Naive B cell (primary cell): ENCODE results near the gene FAT1. TPM values are rescaled to one million over a fixed set of nuclear protein-coding genes. Genes with fewer than 3 reads are reported as not detected.

Experiments used
- ATAC-seq, 2 donors: fragments of 150-1000 bp; cut with Tn5 transposase; 2 replicates each; pipeline ENCODE4 v1.10.0; 2021; ENCODE audit warnings: low read depth in 2 of 2, mild to moderate bottlenecking in 2 of 2, moderate library complexity in 2 of 2
- DNase-seq: peaks from one replicate; pipeline ENCODE4 v3.0.0; 2022
- H3K27ac Mint-ChIP-seq, 6 donors: one replicate each; pipeline ENCODE4 v1.8.0; 2020 to 2022; ENCODE audit warnings: mild to moderate bottlenecking in 6 of 6, mixed read lengths in 6 of 6, moderate library complexity in 5 of 6, inconsistent platforms in 2 of 6
- H3K27me3 Mint-ChIP-seq, 3 donors: one replicate each; pipeline ENCODE4 v1.8.0; 2021 to 2022; ENCODE audit warnings: mixed read lengths in 3 of 3, mild to moderate bottlenecking in 1 of 3
- H3K36me3 Mint-ChIP-seq, 2 donors: one replicate each; pipeline ENCODE4 v1.8.0; 2020 to 2022; ENCODE audit warnings: mixed read lengths in 2 of 2, inconsistent platforms in 1 of 2, mild to moderate bottlenecking in 1 of 2
- H3K4me1 Mint-ChIP-seq, 3 donors: one replicate each; pipeline ENCODE4 v1.8.0; 2020 to 2022; ENCODE audit warnings: mixed read lengths in 3 of 3, inconsistent platforms in 1 of 3, mild to moderate bottlenecking in 1 of 3, moderate library complexity in 1 of 3
- H3K4me3 Mint-ChIP-seq, 8 donors: one replicate each; pipeline ENCODE4 v1.8.0; 2020 to 2022; ENCODE audit warnings: mild to moderate bottlenecking in 8 of 8, mixed read lengths in 8 of 8, moderate library complexity in 8 of 8, inconsistent platforms in 2 of 8
- H3K9me3 Mint-ChIP-seq, 7 donors: one replicate each; pipeline ENCODE4 v1.8.0; 2020 to 2022; ENCODE audit warnings: mixed read lengths in 7 of 7, mild to moderate bottlenecking in 5 of 7, inconsistent platforms in 2 of 7, moderate library complexity in 1 of 7
- polyA plus RNA-seq, 6 donors: library from polyadenylated mRNA; unstranded; fragments of 300-500 nt; fragmentation: Illumina TruSeq; gene quantifications; one replicate each; pipeline ENCODE4 v1.2.3, GENCODE V29; 2021; ENCODE audit warnings: low read depth in 6 of 6

The FAT1 gene
- polyA plus RNA-seq, 6 donors from 2014 or later = not detected

GRCh38 chr4:186738421-186738820, 14.8 kb upstream of the FAT1 start:
- no peaks in the 10 kb centered on the region for H3K27me3 Mint-ChIP-seq
- no peaks in the 10 kb centered on the region for H3K4me1 Mint-ChIP-seq
- H3K4me3 Mint-ChIP-seq = no peak overlapping the region
- H3K27ac Mint-ChIP-seq = no peak overlapping the region
- peaks cover 0 to 9% (median 2%) of the 10 kb centered on the region in 7 donors for H3K9me3 Mint-ChIP-seq
- ATAC-seq (no peak), DNase-seq (no peak)
- no peaks in the 10 kb centered on the region for H3K36me3 Mint-ChIP-seq

DNA sequence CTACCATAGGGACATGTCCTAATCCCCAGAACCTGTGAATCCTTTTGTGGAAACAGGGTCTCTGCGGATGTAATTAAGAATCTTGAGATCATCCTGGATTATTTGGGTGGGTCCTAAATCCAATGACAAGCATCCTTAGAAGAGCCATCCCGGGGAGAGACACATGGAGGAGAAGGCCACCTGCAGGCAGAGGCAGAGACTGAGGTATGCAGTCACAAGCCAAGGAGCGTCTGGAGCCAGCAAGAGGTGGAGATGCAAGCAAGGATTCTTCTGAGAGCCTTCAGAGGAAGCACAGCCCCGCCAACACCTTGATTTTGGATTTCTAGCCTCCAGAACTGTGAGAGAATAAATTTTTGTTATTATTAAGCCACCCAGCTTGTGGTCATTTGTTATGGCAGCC, 13.8 kb upstream of the FAT1 start:
- ATAC-seq (no peak), DNase-seq (no peak)
- no peaks in the 10 kb centered on the region for H3K36me3 Mint-ChIP-seq
- no peak overlapping the region for H3K27ac Mint-ChIP-seq
- H3K4me3 Mint-ChIP-seq = no peak overlapping the region
- H3K9me3 Mint-ChIP-seq = peaks cover 0 to 12% (median 3%) of the 10 kb centered on the region in 7 donors
- no peaks in the 10 kb centered on the region for H3K4me1 Mint-ChIP-seq
- no peaks in the 10 kb centered on the region for H3K27me3 Mint-ChIP-seq

DNA sequence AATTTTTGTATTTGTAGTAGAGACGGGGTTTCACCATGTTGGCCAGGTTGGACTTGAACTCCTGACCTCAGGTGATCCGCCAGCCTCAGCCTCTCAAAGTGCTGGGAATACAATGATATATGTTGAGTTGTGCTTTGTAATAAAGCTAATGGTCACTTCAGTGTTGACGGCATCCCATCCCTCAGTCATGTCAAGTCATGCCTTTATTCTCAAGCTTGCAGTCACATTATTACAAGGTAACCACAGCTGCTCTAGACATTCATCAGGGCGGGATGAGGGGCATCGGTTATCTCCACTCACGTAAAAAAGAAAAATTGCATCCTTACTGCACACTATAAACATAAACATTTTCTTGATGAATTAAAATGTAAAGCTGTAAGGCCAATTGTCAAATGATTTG, 12.8 kb upstream of the FAT1 start:
- peaks cover 0 to 6% (median 0%) of the 10 kb centered on the region in 3 donors for H3K27me3 Mint-ChIP-seq
- ATAC-seq (no peak), DNase-seq (no peak)
- no peak overlapping the region for H3K27ac Mint-ChIP-seq
- no peaks in the 10 kb centered on the region for H3K36me3 Mint-ChIP-seq
- H3K4me3 Mint-ChIP-seq = no peak overlapping the region
- H3K9me3 Mint-ChIP-seq = peaks cover 2 to 18% (median 3%) of the 10 kb centered on the region in 7 donors
- no peaks in the 10 kb centered on the region for H3K4me1 Mint-ChIP-seq

DNA sequence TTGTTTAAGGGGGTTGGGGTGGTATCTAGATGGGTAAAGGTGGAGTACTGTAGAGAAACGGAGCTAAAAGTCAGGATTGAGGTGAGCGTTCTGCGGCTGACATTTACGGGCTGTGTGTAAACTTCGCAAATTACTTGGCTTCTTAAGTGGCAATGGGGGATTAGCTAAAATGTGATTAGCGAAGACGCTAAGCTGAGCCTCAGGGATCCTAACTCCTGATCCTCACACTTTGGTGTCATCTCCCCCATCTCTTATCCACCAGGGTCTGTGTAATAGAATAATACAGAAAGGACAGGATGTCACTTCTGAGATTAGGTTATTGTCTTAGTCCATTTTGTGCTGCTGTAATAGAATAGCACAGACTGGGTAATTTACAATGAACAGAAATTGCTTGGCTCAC, 10.6 kb upstream of the FAT1 start:
- DNase-seq = no peak
- peaks cover 1 to 15% (median 2%) of the 10 kb centered on the region in 3 donors for H3K27me3 Mint-ChIP-seq
- H3K4me1 Mint-ChIP-seq = no peaks in the 10 kb centered on the region
- no peak overlapping the region for H3K27ac Mint-ChIP-seq
- no peak for ATAC-seq
- no peaks in the 10 kb centered on the region for H3K36me3 Mint-ChIP-seq
- peaks cover 2 to 19% (median 3%) of the 10 kb centered on the region in 7 donors for H3K9me3 Mint-ChIP-seq
- no peak overlapping the region for H3K4me3 Mint-ChIP-seq

DNA sequence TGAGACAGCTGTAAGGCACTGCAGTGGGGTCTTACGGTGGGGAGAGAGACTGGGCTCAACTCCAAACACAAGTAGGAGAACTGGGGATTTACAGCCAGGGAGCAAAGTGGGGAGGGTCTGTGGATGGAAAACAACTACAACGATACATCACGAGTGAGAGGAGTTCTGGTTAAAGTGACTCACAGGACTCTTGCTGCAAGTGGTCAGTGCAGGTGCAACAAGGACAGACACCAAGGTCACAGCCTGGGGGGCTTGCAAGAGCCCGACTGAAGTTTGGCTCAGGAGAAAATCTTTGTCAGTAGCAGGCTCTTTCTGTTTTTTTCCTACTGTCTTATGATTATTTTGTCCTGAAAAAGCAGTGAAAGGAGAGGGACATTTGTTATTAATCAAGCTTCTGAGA, 10.1 kb upstream of the FAT1 start:
- Mint-ChIP-seq H3K4me3 (no peak overlapping the region), H3K36me3 (no peaks in the 10 kb centered on the region), H3K27me3 (peaks cover 6 to 20% (median 7%) of the 10 kb centered on the region in 3 donors), H3K4me1 (no peaks in the 10 kb centered on the region), H3K27ac (no peak overlapping the region), H3K9me3 (peaks cover 2 to 19% (median 3%) of the 10 kb centered on the region in 7 donors)
- no peak for DNase-seq
- no peak for ATAC-seq

DNA sequence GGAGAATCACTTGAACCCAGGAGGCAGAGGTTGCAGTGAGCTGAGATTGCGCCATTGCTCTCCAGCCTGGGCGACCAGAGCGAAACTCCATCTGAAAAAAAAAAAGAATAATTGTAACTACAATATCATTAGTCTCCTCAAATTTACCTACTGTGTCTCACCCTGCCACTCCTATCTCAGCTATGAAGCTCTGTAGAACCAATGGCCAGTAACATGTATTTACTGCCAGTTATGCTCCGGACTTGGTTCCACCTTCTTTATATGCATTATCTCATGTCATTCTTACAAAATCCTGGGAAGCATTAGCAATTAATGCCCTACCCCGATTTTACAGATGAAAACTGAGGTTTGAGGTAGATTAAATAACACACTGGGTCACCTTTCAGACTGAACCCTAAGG, 7.0 kb upstream of the FAT1 start:
- Mint-ChIP-seq H3K4me1 (peaks cover 0 to 10% (median 3%) of the 10 kb centered on the region in 3 donors), H3K9me3 (peaks cover 0 to 22% (median 7%) of the 10 kb centered on the region in 7 donors), H3K4me3 (no peak overlapping the region), H3K27ac (no peak overlapping the region), H3K36me3 (no peaks in the 10 kb centered on the region), H3K27me3 (peaks cover 22 to 39% (median 36%) of the 10 kb centered on the region in 3 donors)
- DNase-seq (no peak), ATAC-seq (no peak)

DNA sequence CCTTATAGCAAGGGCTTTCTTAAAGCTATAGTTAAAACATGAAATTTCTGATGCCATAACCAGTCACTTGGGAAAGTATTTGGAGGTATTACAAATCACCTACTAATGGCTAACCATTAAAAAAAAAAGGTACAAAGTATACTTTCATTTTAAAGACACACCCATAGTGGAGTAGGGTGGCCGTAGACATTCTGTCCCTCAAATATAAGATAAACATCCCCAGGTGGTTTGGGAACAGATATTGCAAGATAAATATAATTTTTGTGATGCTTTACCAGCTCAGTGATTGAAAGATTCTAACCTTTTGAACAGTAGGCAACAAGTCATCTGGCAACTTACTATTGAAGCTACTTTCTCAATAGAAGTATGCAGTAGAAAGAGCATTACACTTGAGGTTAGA, 6.2 kb upstream of the FAT1 start:
- Mint-ChIP-seq H3K27ac (no peak overlapping the region), H3K4me3 (no peak overlapping the region), H3K9me3 (peaks cover 0 to 28% (median 7%) of the 10 kb centered on the region in 7 donors), H3K4me1 (peaks cover 0 to 17% (median 3%) of the 10 kb centered on the region in 3 donors), H3K27me3 (peaks cover 28 to 47% (median 43%) of the 10 kb centered on the region in 3 donors), H3K36me3 (no peaks in the 10 kb centered on the region)
- ATAC-seq (no peak), DNase-seq (no peak)

- Mint-ChIP-seq H3K36me3 (no peaks in the 10 kb centered on the region), H3K27me3 (peaks cover 31 to 50% (median 49%) of the 10 kb centered on the region in 3 donors), H3K4me3 (no peak overlapping the region), H3K4me1 (peaks cover 0 to 21% (median 3%) of the 10 kb centered on the region in 3 donors), H3K27ac (no peak overlapping the region), H3K9me3 (peaks cover 0 to 28% (median 7%) of the 10 kb centered on the region in 7 donors)
- ATAC-seq (no peak), DNase-seq (no peak)
These were observed 5.1 kb upstream of the FAT1 start for GRCh38 chr4:186728631-186729271.

DNA sequence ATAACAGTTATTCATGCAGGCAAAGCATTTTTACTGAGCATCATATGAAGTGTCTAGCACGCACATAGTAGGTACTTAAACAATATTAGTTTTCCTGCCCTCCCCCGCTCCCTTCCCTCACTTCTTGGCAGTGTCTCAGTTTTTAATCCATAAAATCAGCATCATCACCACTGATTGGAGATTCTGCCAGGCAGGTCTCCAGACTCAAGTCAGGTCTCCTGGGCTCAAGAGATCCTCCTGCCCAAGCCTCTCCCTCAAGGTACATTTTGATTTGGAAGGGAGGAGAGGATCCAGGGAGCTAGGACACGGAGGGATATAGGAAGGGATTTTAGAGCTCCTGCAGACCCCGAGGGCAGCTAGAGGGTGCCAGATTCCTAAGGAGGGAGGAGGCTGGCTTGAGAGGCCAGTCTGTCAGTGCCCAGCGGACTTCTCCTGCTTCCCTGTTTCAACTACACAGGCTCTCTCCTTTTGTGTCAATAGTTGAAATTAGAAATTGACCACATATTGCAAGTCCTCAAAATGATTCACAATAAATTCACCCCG, 4.4 kb upstream of the FAT1 start:
- Mint-ChIP-seq H3K36me3 (no peaks in the 10 kb centered on the region), H3K4me1 (peaks cover 0 to 21% (median 3%) of the 10 kb centered on the region in 3 donors), H3K9me3 (peaks cover 0 to 24% (median 7%) of the 10 kb centered on the region in 7 donors), H3K4me3 (peak overlapping the region in 1 of 8 donors; percentile 71), H3K27ac (no peak overlapping the region), H3K27me3 (peaks cover 31 to 52% (median 50%) of the 10 kb centered on the region in 3 donors)
- no peak for DNase-seq
- no peak for ATAC-seq

DNA sequence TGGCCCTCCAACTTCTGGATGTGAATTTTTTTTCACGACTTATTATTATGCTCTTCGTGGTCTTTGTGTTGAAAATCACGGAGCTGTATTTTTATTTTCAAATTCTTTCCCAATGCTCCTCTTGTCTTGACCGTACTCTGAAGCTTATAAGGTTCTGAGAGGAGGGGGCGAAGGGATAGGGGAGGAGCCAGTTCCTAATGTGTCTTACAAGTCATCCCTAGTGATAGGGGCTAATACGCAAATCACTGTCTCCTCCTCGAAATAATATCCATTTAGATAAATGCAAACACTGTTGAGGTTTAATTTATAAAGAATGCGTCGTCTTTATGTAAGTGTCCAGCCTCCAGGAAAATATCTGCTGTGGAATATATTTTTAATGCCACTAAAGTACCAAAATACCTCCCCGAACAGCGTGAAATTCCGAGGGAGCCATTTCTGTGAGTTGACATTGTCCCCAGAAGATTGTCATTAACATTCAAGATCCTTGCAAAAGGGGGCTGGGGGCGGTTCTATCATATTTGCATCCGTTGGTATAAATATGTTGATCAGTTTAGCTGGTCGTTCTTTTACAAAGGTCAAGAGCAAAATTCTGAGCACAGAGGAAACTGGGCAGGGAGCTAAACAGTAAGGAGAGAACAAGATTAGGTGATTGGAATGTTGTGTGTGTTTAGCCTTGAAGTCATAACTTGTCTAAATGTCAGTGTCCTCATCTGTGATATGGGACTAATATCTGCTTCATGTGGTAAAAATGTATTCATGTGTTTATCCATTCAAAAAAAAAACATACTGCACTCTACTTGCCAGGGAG, 3.7 kb upstream of the FAT1 start:
- H3K4me3 Mint-ChIP-seq = peak overlapping the region in 6 of 8 donors; percentile 7 to 80 (median 40)
- H3K9me3 Mint-ChIP-seq = peaks cover 0 to 24% (median 3%) of the 10 kb centered on the region in 7 donors
- DNase-seq (no peak), ATAC-seq (no peak)
- H3K4me1 Mint-ChIP-seq = peaks cover 0 to 26% (median 3%) of the 10 kb centered on the region in 3 donors
- H3K27ac Mint-ChIP-seq = no peak overlapping the region
- no peaks in the 10 kb centered on the region for H3K36me3 Mint-ChIP-seq
- peaks cover 31 to 59% (median 57%) of the 10 kb centered on the region in 3 donors for H3K27me3 Mint-ChIP-seq

DNA sequence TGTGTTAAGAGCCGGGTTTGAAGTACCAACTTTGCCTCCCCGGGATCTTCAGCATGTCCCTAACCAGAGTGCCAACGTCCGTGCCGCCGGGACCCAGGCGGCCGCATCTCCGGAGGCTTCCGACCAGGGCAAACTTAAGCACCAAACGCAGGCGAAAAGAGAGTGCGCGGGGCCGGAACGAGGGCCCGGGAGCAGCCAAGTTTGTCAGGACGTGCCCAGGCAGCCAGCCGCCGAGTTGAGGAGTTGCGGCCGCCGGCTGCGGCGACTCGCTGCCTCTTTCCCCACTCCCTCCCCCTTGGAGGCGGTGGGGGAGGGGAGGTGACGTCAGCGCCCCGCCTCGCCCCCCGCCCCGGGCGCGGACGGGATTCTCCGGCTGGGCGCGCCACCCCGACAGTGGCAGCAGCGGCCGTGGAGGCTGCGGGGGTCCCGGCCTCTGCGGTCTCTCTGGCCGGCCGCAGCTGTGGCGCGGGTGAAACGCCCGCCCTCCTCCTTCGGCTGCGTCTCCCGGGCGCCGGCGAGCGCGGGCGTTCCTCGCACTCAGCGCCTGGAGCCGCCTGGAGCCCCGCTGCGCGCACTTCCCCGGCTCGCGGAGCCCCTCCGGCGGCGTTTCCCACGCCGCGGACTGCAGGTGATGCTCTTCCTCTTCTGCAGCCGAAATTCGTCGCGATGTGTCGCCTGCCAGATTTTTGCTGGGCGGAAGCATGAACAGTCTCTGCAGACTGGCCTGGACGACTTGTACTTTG, 2.9 kb upstream of the FAT1 start:
- DNase-seq (no peak), ATAC-seq (no peak)
- Mint-ChIP-seq H3K36me3 (no peaks in the 10 kb centered on the region), H3K9me3 (peaks cover 0 to 31% (median 5%) of the 10 kb centered on the region in 7 donors), H3K4me1 (peaks cover 0 to 26% (median 3%) of the 10 kb centered on the region in 3 donors), H3K27ac (no peak overlapping the region), H3K27me3 (peaks cover 31 to 65% (median 57%) of the 10 kb centered on the region in 3 donors), H3K4me3 (peak overlapping the region in 6 of 8 donors; percentile 7 to 80 (median 52))

DNA sequence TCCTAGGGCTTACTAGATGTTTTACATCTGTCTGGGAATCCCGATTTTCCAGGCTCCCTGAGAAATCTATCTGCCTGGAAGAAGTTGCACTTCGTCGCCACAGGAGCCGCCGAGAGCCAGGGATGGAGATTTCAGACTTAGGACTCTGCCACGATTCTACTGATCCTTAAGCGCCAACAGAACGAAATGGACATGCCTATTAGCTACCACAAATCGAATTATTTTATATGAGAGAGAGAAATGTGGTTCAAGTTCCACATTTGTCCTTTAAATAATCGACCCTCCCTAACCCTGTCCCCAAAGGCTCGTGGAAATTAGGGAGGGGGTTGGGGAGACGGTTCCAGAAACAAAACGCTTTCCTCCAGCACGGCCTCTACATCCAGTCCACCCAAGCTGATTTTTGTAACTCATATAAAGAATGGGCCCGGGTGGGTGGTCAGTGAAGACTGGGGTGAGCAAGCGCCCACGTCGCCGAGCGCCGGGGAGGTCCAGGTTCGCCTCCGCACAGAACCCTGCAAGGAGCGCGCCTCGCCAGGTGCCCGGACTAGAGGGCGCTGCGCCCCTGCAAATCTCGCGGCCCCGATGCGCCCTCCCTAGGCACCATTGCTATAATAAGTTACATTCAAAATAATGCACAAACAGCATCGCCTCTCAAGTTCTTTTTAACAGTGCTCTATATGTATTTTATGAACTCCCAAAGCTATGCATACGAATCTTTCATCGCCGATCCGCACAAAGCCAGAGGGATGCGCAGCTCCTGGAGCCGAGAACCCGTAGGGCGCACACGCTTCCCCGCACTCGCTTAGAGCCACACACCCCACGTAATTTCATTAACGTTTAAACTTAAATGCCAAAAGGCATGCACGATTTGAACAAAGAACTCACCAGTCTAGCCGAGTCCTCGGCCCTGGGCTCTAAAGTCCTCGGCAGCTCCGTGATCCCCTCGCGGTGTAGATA, 2.1 kb upstream of the FAT1 start:
- Mint-ChIP-seq H3K4me3 (peak overlapping the region in 4 of 8 donors; percentile 51 to 75 (median 60)), H3K4me1 (peaks cover 0 to 26% (median 3%) of the 10 kb centered on the region in 3 donors), H3K9me3 (peaks cover 0 to 31% (median 5%) of the 10 kb centered on the region in 7 donors), H3K27ac (no peak overlapping the region), H3K27me3 (peaks cover 31 to 69% (median 56%) of the 10 kb centered on the region in 3 donors), H3K36me3 (no peaks in the 10 kb centered on the region)
- DNase-seq (no peak), ATAC-seq (no peak)
